GM23338 (cell line): ENCODE data around the gene RAD51B. TPM values are rescaled to one million over a fixed set of nuclear protein-coding genes. Genes with fewer than 3 reads are reported as not detected.

ENCODE experiments used
- ATAC-seq: fragments of 200-7000 bp; cut with Tn5 transposase; 3 replicates; pipeline ENCODE4 v1.9.1; 2020
- DNase-seq: peaks from one replicate; pipeline ENCODE4 v3.0.0-alpha.2; 2015; ENCODE audit warnings: low spot score
- H2AFZ ChIP-seq: fragments of 200-600 bp; sonication (generic); 2 replicates; pipeline ENCODE4 v1.8.0; 2016; ENCODE audit warnings: antibody characterized with exemption, mild to moderate bottlenecking, moderate library complexity
- H3F3A ChIP-seq: fragments of 200-600 bp; sonication (generic); replicated peaks from 2 replicates; pipeline ENCODE4 v1.8.0; 2017; ENCODE audit warnings: antibody characterized with exemption, mixed run types, low read depth
- H3K27ac ChIP-seq: fragments of 200-600 bp; sonication (generic); 2 replicates; pipeline ENCODE4 v1.6.1; 2016; ENCODE audit warnings: low read depth
- H3K27me3 ChIP-seq: fragments of 200-600 bp; sonication (generic); 2 replicates; pipeline ENCODE4 v1.8.0; 2016; ENCODE audit warnings: mild to moderate bottlenecking, mixed run types, moderate library complexity; ENCODE audit not compliant: insufficient read depth
- H3K36me3 ChIP-seq: fragments of 200-600 bp; sonication (generic); 2 replicates; pipeline ENCODE4 v1.8.0; 2016; ENCODE audit warnings: mild to moderate bottlenecking; ENCODE audit not compliant: insufficient read depth
- H3K4me1 ChIP-seq: fragments of 200-600 bp; sonication (generic); 2 replicates; pipeline ENCODE4 v1.8.0; 2016; ENCODE audit warnings: mild to moderate bottlenecking, moderate library complexity; ENCODE audit not compliant: insufficient read depth
- H3K4me2 ChIP-seq: fragments of 200-600 bp; sonication (generic); 2 replicates; pipeline ENCODE4 v1.7.1; 2017; ENCODE audit warnings: mixed run types
- H3K4me3 ChIP-seq: fragments of 200-600 bp; sonication (generic); 2 replicates; pipeline ENCODE4 v1.6.1; 2016; ENCODE audit warnings: mixed run types
- H3K79me2 ChIP-seq: fragments of 200-600 bp; sonication (generic); replicated peaks from 2 replicates; pipeline ENCODE4 v1.8.0; 2017; ENCODE audit warnings: mild to moderate bottlenecking; ENCODE audit not compliant: insufficient read depth
- H3K9me2 ChIP-seq: fragments of 200-600 bp; sonication (generic); 2 replicates; pipeline ENCODE4 v1.8.0; 2017; ENCODE audit not compliant: insufficient read depth
- H4K20me1 ChIP-seq: fragments of 200-600 bp; sonication (generic); replicated peaks from 2 replicates; pipeline ENCODE4 v1.8.0; 2017; ENCODE audit warnings: mild to moderate bottlenecking; ENCODE audit not compliant: insufficient read depth
- H3K27ac Mint-ChIP-seq: 2 replicates; pipeline ENCODE4 v1.8.0; 2020; ENCODE audit warnings: inconsistent platforms, mild to moderate bottlenecking, moderate library complexity, mixed read lengths
- H3K27me3 Mint-ChIP-seq: 3 replicates; pipeline ENCODE4 v1.8.0; 2022; ENCODE audit warnings: low read depth, mild to moderate bottlenecking, moderate library complexity, mixed read lengths, inconsistent platforms; ENCODE audit not compliant: insufficient read depth, poor library complexity
- H3K36me3 Mint-ChIP-seq: 3 replicates; pipeline ENCODE4 v1.8.0; 2021; ENCODE audit warnings: low read depth, mild to moderate bottlenecking, inconsistent platforms, moderate library complexity, mixed read lengths
- H3K4me1 Mint-ChIP-seq: 3 replicates; pipeline ENCODE4 v1.8.0; 2020; ENCODE audit warnings: mild to moderate bottlenecking, inconsistent platforms, mixed read lengths
- H3K4me3 Mint-ChIP-seq: 3 replicates; pipeline ENCODE4 v1.8.0; 2021; ENCODE audit warnings: moderate library complexity, mild to moderate bottlenecking, inconsistent platforms, mixed read lengths
- H3K9me3 Mint-ChIP-seq: 3 replicates; pipeline ENCODE4 v1.8.0; 2020; ENCODE audit warnings: moderate library complexity, mild to moderate bottlenecking, inconsistent platforms, mixed read lengths
- CREB1 ChIP-seq: fragments of 250-450 bp; sonication (Bioruptor Pico); IDR thresholded peaks from 2 replicates; pipeline ENCODE4 v1.5.0; 2020; ENCODE audit warnings: low read depth, mild to moderate bottlenecking, moderate library complexity
- CTCF ChIP-seq, 2 experiments: fragments of 200-600 bp in 1 of 2; sonication (generic) in 1 of 2; conservative IDR thresholded peaks; 2 replicates each; pipeline versions ENCODE4 v1.5.1 to v1.6.1; 2016 to 2017; ENCODE audit warnings: antibody characterized with exemption in 2 of 2, low read depth in 2 of 2, mild to moderate bottlenecking in 2 of 2, moderate library complexity in 1 of 2
- ETS1 ChIP-seq: IDR thresholded peaks from 2 replicates; pipeline ENCODE4 v1.6.1; 2016; ENCODE audit warnings: antibody characterized with exemption
- EZH2 ChIP-seq: fragments of 200-600 bp; sonication (generic); IDR thresholded peaks from one replicate; pipeline ENCODE4 v1.8.0; 2017; ENCODE audit warnings: antibody characterized with exemption, mild to moderate bottlenecking, low read depth; ENCODE audit not compliant: unreplicated experiment
- EZH2phosphoT487 ChIP-seq: fragments of 200-600 bp; sonication (generic); IDR thresholded peaks from one replicate; pipeline ENCODE4 v1.8.1; 2018; ENCODE audit warnings: antibody characterized with exemption; ENCODE audit not compliant: unreplicated experiment
- JUNB ChIP-seq: IDR thresholded peaks from one replicate; pipeline ENCODE4 v1.6.1; 2016; ENCODE audit warnings: antibody characterized with exemption; ENCODE audit not compliant: unreplicated experiment
- NANOG ChIP-seq: IDR thresholded peaks from 2 replicates; pipeline ENCODE4 v1.6.1; 2016; ENCODE audit warnings: antibody characterized with exemption, borderline replicate concordance
- POLR2AphosphoS5 ChIP-seq: IDR thresholded peaks from 2 replicates; pipeline ENCODE4 v1.6.1; 2016; ENCODE audit warnings: antibody characterized with exemption, low read depth
- REST ChIP-seq: IDR thresholded peaks from one replicate; pipeline ENCODE4 v1.6.1; 2018; ENCODE audit warnings: antibody characterized with exemption; ENCODE audit not compliant: unreplicated experiment
- STAT1 ChIP-seq: IDR thresholded peaks from one replicate; pipeline ENCODE4 v1.6.1; 2016; ENCODE audit warnings: antibody characterized with exemption; ENCODE audit not compliant: unreplicated experiment
- ZNF114 ChIP-seq: fragments of 250-450 bp; sonication (Bioruptor Pico); IDR thresholded peaks from 2 replicates; pipeline ENCODE4 v1.5.0; 2020; ENCODE audit warnings: mild to moderate bottlenecking, moderate library complexity
- ZNF331 ChIP-seq: fragments of 250-450 bp; sonication (Bioruptor Pico); IDR thresholded peaks from 2 replicates; pipeline ENCODE4 v1.5.0; 2020; ENCODE audit warnings: low read depth, mild to moderate bottlenecking, moderate library complexity
- ZNF462 ChIP-seq: fragments of 250-450 bp; sonication (Bioruptor Pico); IDR thresholded peaks from 2 replicates; pipeline ENCODE4 v1.5.0; 2020; ENCODE audit warnings: mild to moderate bottlenecking, moderate library complexity
- polyA plus RNA-seq: library from polyadenylated mRNA; unstranded; fragments of >200 nt; fragmentation: Nextera tagmentation; extraction: Ambion mirVana; gene quantifications from 2 replicates; pipeline ENCODE4 v1.2.1, GENCODE V29; 2016
- total RNA-seq: library from RNA; depleted of rRNA; stranded (reverse); fragments of >200 nt; shearing (Covaris generic); gene quantifications from 2 replicates; pipeline ENCODE4 v1.2.3, GENCODE V29; 2014

Gene RAD51B
- total and polyA plus RNA-seq, 2 experiments from 2014 or later, result 15.7 to 29.1 TPM

- no peak overlapping the region for H3K27ac ChIP-seq
- no peak for ATAC-seq
- H3K36me3 Mint-ChIP-seq, result no peaks in the 10 kb centered on the region
- peaks cover 7% of the 10 kb centered on the region for H3K27me3 Mint-ChIP-seq
- no peak overlapping the region for H3K27ac Mint-ChIP-seq
- no peaks in the 10 kb centered on the region for H3K36me3 ChIP-seq
- no peaks in the 10 kb centered on the region for H3K27me3 ChIP-seq
- H3K4me2 ChIP-seq, result no peak overlapping the region
- H3K4me3 ChIP-seq, result no peak overlapping the region
- H3K4me1 ChIP-seq, result peaks cover 10% of the 10 kb centered on the region
- peaks cover 17% of the 10 kb centered on the region for H3K9me2 ChIP-seq
- H3K9me3 Mint-ChIP-seq, result no peaks in the 10 kb centered on the region
- no peak overlapping the region for H3K4me3 Mint-ChIP-seq
- H4K20me1 ChIP-seq, result no peaks in the 10 kb centered on the region
- DNase-seq, result no peak
- no peak overlapping the region for H2AFZ ChIP-seq
- H3K79me2 ChIP-seq, result no peaks in the 10 kb centered on the region
- TF ChIP-seq REST (no peak), JUNB (no peak), POLR2AphosphoS5 (no peak), ZNF462 (CRISPR knock-in tag) (no peak), CREB1 (no peak), ETS1 (no peak), NANOG (no peak), ZNF331 (CRISPR knock-in tag) (no peak), CTCF (conservative IDR thresholded peaks at IDR 0.05; ENCODE audit: low read depth in 2 of 2) (no peak), EZH2 (no peak), STAT1 (no peak), ZNF114 (CRISPR knock-in tag) (no peak), EZH2phosphoT487 (no peak)
- H3K4me1 Mint-ChIP-seq, result peaks cover 27% of the 10 kb centered on the region
- H3F3A ChIP-seq, result no peaks in the 10 kb centered on the region
These were observed 777.1 kb downstream of the RAD51B start for GRCh38 chr14:68596701-68597100.
